Hepatocyte (in vitro differentiated cells): ENCODE measurements around the gene NTRK3.

Experiments
- EZH2 ChIP-seq: fragments of 200-600 bp; sonication (generic); IDR thresholded peaks from 2 replicates; pipeline ENCODE4 v1.6.1; 2016; ENCODE audit warnings: antibody characterized with exemption, mild to moderate bottlenecking, borderline replicate concordance
- TF ChIP-seq, protein P1 (sequence below): fragments of 200-600 bp; sonication (generic); IDR thresholded peaks from 2 replicates; pipeline ENCODE4 v1.5.1; 2016; ENCODE audit warnings: antibody characterized with exemption, mild to moderate bottlenecking; ENCODE audit not compliant: poor library complexity

DNA sequence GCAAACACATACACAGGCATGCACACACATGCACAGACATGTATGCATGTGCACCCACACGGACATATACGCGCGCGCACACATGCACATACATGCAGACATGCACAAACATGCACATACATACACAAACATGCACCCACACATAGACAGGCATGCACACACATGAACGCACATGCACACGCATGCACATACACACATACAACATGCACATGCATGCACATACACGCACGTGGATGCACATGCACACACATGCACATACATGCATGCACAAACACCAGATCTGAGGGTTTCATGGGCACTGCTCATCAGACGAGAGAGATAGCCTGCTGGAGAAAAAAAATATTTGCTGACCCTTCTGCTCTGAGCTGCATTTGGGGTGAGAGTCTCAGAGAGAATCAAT lies 31.7 kb upstream of the NTRK3 start:
- TF ChIP-seq, protein P1, sequence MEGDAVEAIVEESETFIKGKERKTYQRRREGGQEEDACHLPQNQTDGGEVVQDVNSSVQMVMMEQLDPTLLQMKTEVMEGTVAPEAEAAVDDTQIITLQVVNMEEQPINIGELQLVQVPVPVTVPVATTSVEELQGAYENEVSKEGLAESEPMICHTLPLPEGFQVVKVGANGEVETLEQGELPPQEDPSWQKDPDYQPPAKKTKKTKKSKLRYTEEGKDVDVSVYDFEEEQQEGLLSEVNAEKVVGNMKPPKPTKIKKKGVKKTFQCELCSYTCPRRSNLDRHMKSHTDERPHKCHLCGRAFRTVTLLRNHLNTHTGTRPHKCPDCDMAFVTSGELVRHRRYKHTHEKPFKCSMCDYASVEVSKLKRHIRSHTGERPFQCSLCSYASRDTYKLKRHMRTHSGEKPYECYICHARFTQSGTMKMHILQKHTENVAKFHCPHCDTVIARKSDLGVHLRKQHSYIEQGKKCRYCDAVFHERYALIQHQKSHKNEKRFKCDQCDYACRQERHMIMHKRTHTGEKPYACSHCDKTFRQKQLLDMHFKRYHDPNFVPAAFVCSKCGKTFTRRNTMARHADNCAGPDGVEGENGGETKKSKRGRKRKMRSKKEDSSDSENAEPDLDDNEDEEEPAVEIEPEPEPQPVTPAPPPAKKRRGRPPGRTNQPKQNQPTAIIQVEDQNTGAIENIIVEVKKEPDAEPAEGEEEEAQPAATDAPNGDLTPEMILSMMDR: no peak
- TF ChIP-seq EZH2: no peak
